C4-2B (cell line): Measurements from ENCODE around the gene EPHA2.

Experiments used
- CTCF ChIP-seq: fragments of 450-650 bp; conservative IDR thresholded peaks from 2 replicates; pipeline ENCODE4 v1.5.1; 2017; ENCODE audit warnings: mild to moderate bottlenecking
- ZFX ChIP-seq: fragments of 450-650 bp; IDR thresholded peaks from 2 replicates; pipeline ENCODE4 v1.6.1; 2017

DNA sequence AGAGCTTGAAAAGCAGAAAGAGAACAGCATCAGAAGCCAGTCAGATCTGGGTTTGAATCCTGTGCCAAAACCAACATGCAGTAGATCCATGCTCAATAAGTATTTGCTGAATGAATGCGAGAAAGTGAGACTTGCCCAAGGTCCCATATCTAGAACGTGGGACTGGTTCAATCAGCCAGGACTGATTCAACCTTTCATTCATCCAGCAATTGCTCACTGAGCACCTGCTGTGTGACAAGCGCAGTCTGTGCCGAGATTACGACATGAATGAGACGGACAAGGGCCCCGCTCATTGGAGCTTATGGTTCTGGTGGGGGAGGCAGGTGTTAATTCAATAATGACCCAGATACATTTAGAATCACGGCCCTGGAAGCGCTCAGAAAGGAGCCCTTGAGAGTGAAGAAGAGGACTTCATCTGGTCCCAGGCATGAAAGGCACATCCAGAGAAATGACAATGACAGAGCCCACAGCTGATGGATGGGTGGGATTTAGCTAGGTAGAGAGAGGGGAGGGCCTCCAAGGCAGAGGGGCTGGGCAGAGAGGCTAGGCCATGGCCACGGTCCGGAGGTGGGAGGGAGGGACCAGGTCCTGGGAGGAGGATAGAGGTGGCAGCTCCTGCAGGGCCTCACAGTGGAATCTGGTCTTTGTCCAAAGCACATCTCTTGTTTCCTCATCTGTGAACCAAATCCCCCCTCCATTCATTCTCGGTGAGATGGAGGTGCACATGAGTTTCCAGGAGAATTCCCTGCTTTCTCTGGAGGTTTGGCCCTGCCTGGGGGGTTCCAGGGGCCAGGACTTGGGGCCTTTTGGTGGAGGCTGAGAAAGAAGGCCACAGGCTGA, 78.2 kb downstream of the EPHA2 start:
- TF ChIP-seq CTCF (no peak), ZFX (no peak)
